ENCODE data around the gene SUFU.

GRCh38 chr10:102630663-102631062 lies 126.9 kb downstream of the SUFU start:
- TF ChIP-seq CTCF (IDR thresholded peaks at IDR 0.05): no peak
- no peak for TF ChIP-seq EZH2 (IDR thresholded peaks at IDR 0.05; ENCODE audit: borderline replicate concordance, insufficient read depth, low read depth, low read length, poor library complexity, severe bottlenecking)

All from B cell (primary cell).